ENCODE data around the gene ETV1.

Gene ETV1

DNA sequence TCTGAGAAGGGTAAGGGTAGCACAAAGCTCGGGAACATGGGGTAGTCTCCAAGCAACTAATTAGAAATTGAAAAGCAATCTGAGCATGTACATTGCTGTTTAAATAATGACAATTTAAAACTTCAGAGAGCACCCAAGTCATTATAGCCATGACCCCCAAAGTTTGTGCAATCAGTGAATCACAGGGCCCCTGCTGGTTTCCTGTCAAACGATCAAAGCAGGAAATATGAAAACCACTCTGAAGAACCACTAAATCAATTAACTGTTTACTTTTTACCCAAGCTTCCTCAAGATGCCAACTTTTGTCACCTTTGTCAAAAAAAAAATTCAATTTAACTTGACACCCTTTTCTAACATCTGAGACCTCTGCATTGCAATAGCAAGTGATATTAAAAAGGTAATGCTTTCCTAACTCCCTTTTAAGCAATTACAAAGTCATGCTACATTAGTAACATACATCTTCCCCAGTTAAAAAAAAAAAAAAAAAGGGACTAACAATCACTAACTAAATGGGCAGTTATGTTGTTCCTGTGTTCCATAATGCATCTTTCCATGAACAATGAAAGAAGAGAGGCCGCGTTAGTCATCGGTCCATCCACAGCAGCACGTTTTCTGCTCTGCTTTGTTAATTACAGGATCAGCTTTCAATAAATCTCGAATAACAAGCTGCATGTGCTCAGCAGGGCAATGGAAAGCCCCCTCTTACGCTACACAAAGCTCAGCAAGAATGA is 80.6 kb downstream of the ETV1 start:
- Histone ChIP-seq H3K4me3 (replicated peaks; ENCODE audit: insufficient read depth, low read length) (no peak overlapping the region), H3K27me3 (ENCODE audit: insufficient read depth, poor library complexity, severe bottlenecking) (no peaks in the 10 kb centered on the region), H3K27ac (replicated peaks) (no peak overlapping the region)
- no peak for TF ChIP-seq SPI1 (IDR thresholded peaks at IDR 0.05; ENCODE audit: borderline replicate concordance, low read depth)
- TF ChIP-seq, protein P1, sequence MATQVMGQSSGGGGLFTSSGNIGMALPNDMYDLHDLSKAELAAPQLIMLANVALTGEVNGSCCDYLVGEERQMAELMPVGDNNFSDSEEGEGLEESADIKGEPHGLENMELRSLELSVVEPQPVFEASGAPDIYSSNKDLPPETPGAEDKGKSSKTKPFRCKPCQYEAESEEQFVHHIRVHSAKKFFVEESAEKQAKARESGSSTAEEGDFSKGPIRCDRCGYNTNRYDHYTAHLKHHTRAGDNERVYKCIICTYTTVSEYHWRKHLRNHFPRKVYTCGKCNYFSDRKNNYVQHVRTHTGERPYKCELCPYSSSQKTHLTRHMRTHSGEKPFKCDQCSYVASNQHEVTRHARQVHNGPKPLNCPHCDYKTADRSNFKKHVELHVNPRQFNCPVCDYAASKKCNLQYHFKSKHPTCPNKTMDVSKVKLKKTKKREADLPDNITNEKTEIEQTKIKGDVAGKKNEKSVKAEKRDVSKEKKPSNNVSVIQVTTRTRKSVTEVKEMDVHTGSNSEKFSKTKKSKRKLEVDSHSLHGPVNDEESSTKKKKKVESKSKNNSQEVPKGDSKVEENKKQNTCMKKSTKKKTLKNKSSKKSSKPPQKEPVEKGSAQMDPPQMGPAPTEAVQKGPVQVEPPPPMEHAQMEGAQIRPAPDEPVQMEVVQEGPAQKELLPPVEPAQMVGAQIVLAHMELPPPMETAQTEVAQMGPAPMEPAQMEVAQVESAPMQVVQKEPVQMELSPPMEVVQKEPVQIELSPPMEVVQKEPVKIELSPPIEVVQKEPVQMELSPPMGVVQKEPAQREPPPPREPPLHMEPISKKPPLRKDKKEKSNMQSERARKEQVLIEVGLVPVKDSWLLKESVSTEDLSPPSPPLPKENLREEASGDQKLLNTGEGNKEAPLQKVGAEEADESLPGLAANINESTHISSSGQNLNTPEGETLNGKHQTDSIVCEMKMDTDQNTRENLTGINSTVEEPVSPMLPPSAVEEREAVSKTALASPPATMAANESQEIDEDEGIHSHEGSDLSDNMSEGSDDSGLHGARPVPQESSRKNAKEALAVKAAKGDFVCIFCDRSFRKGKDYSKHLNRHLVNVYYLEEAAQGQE (IDR thresholded peaks at IDR 0.05; ENCODE audit: insufficient replicate concordance, low read depth), result no peak
- TF ChIP-seq POLR2AphosphoS5 (IDR thresholded peaks at IDR 0.05; ENCODE audit: low read depth), result no peak
- no peak for TF ChIP-seq GABPA (IDR thresholded peaks at IDR 0.05; ENCODE audit: low read depth)
- TF ChIP-seq, protein P2, sequence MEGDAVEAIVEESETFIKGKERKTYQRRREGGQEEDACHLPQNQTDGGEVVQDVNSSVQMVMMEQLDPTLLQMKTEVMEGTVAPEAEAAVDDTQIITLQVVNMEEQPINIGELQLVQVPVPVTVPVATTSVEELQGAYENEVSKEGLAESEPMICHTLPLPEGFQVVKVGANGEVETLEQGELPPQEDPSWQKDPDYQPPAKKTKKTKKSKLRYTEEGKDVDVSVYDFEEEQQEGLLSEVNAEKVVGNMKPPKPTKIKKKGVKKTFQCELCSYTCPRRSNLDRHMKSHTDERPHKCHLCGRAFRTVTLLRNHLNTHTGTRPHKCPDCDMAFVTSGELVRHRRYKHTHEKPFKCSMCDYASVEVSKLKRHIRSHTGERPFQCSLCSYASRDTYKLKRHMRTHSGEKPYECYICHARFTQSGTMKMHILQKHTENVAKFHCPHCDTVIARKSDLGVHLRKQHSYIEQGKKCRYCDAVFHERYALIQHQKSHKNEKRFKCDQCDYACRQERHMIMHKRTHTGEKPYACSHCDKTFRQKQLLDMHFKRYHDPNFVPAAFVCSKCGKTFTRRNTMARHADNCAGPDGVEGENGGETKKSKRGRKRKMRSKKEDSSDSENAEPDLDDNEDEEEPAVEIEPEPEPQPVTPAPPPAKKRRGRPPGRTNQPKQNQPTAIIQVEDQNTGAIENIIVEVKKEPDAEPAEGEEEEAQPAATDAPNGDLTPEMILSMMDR (IDR thresholded peaks at IDR 0.05; ENCODE audit: insufficient read depth, low read length), result no peak
- no peak for DNase-seq (ENCODE audit: low read depth in 1 of 2, low spot score in 1 of 2)

DNA sequence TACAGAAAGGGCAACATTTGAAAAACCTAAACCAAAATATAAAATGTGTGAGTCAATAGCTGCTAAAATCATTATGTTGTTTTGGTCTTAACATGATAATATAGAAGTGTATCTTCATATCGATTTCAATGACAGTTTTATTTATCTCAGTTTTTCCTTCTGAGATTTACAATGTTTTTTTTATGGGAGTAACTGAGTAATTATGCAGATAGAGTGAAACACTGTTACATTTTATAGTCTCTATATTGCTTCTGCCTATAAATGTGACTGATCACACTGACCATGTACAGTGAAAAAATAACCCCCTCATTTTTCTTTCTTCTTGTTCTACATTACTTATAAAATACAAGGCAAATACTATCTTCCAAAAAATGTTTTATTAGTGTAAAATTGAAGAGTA is 81.6 kb downstream of the ETV1 start:
- DNase-seq (ENCODE audit: low read depth in 1 of 2, low spot score in 1 of 2), result no peak
- no peaks in the 10 kb centered on the region for H3K27me3 ChIP-seq (ENCODE audit: insufficient read depth, poor library complexity, severe bottlenecking)
- no peak overlapping the region for H3K27ac ChIP-seq (replicated peaks)
- no peak overlapping the region for H3K4me3 ChIP-seq (replicated peaks; ENCODE audit: insufficient read depth, low read length)
- no peak for TF ChIP-seq GABPA (IDR thresholded peaks at IDR 0.05; ENCODE audit: low read depth)
- TF ChIP-seq POLR2AphosphoS5 (IDR thresholded peaks at IDR 0.05; ENCODE audit: low read depth), result no peak
- no peak for TF ChIP-seq SPI1 (IDR thresholded peaks at IDR 0.05; ENCODE audit: borderline replicate concordance, low read depth)
- TF ChIP-seq, protein P1 (IDR thresholded peaks at IDR 0.05; ENCODE audit: insufficient replicate concordance, low read depth), result no peak
- TF ChIP-seq, protein P2 (IDR thresholded peaks at IDR 0.05; ENCODE audit: insufficient read depth, low read length), result no peak

DNA sequence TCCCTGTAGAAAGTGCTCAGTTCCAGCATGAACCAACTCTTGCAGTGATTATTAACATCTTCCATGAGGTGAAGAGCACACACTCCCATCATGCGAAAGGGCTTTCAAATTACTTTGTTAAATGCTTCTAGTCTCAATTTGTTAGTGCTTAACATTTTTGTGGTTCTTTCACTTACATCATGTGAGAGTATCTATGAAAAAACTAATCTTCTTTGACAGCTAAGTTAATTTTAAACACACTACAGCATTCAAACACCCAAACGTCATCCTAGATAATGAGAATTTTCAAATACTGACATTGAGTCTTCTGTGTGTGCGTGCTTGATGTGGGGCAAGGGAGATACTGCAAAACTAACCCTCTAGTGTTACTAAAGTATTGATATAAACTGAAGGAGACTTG is 84.8 kb downstream of the ETV1 start:
- no peak for DNase-seq (ENCODE audit: low read depth in 1 of 2, low spot score in 1 of 2)
- H3K27me3 ChIP-seq (ENCODE audit: insufficient read depth, poor library complexity, severe bottlenecking), result no peaks in the 10 kb centered on the region
- no peak overlapping the region for H3K4me3 ChIP-seq (replicated peaks; ENCODE audit: insufficient read depth, low read length)
- TF ChIP-seq POLR2AphosphoS5 (IDR thresholded peaks at IDR 0.05; ENCODE audit: low read depth), result no peak
- TF ChIP-seq GABPA (IDR thresholded peaks at IDR 0.05; ENCODE audit: low read depth), result no peak
- H3K27ac ChIP-seq (replicated peaks), result no peak overlapping the region

GRCh38 chr7:13904007-13904406 is 85.5 kb downstream of the ETV1 start:
- no peak overlapping the region for H3K27ac ChIP-seq (replicated peaks)
- peak in 1 of 2 experiments; percentile 42 for DNase-seq (ENCODE audit: low read depth in 1 of 2, low spot score in 1 of 2)
- TF ChIP-seq, protein P1 (IDR thresholded peaks at IDR 0.05; ENCODE audit: insufficient replicate concordance, low read depth), result no peak
- TF ChIP-seq POLR2AphosphoS5 (IDR thresholded peaks at IDR 0.05; ENCODE audit: low read depth) (no peak), SPI1 (IDR thresholded peaks at IDR 0.05; ENCODE audit: borderline replicate concordance, low read depth) (no peak), GABPA (IDR thresholded peaks at IDR 0.05; ENCODE audit: low read depth) (no peak)
- TF ChIP-seq, protein P2 (IDR thresholded peaks at IDR 0.05; ENCODE audit: insufficient read depth, low read length), result no peak
- no peaks in the 10 kb centered on the region for H3K27me3 ChIP-seq (ENCODE audit: insufficient read depth, poor library complexity, severe bottlenecking)
- H3K4me3 ChIP-seq (replicated peaks; ENCODE audit: insufficient read depth, low read length), result no peak overlapping the region
